ENCODE data around the gene RAB21.
A peak's percentile ranks its signal among the peaks of the same experiment; 100 is the strongest.

Gene RAB21

DNA sequence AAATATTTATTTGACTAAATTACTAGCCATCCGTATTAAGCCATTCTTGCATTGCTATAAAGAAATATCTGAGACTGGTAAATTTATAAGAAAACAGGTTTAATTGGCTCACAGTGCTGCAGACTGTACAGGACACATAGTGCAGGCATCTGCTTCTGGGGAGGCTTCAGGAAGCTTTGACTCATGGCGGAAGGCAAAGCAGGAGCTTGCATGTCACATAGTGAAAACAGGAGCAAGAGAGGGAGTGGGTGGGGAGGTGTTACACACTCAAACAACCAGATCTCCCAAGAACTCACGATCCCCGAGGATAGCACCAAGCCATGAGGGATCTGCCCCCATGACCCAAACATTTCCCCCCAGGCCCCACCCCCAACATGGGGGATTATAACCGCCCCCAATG is 26.7 kb upstream of the RAB21 start:
- FAIRE-seq (no peak), DNase-seq (ENCODE audit: insufficient read length, low spot score) (no peak)
- TF ChIP-seq SPI1 (IDR thresholded peaks at IDR 0.05; ENCODE audit: low read depth, low read length) (no peak), TAF1 (IDR thresholded peaks at IDR 0.05; ENCODE audit: low read depth, low read length) (no peak), POLR2A (IDR thresholded peaks at IDR 0.05; ENCODE audit: low read depth, low read length) (no peak), POLR2AphosphoS5 (IDR thresholded peaks at IDR 0.05; ENCODE audit: low read depth, low read length) (no peak), POU2F2 (IDR thresholded peaks at IDR 0.05; ENCODE audit: low read depth, low read length) (no peak), PAX5 (IDR thresholded peaks at IDR 0.05; ENCODE audit: insufficient read depth, low read length, severe bottlenecking) (no peak)

DNA sequence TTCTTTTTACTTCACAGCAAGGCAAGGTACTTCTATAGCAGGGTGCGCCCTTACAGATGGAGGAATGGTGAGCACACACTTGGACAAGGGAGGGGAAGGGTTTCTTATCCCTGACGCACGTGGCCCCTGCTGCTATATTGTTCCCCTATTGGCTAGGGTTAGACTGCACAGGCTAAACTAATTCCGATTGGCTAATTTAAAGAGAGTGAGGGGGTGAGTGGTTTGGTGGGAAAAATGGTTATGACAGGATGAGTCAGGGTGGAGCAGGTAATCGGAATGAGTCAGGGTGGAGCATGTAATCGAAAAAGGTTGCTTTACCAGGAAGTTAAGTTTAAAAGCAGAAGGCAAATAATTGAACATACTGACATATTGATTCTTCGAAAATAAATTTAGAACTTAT is 23.7 kb upstream of the RAB21 start:
- no peak for TF ChIP-seq SPI1 (IDR thresholded peaks at IDR 0.05; ENCODE audit: low read depth, low read length)
- TF ChIP-seq POLR2A (IDR thresholded peaks at IDR 0.05; ENCODE audit: low read depth, low read length): no peak
- no peak for TF ChIP-seq POU2F2 (IDR thresholded peaks at IDR 0.05; ENCODE audit: low read depth, low read length)
- TF ChIP-seq PAX5 (IDR thresholded peaks at IDR 0.05; ENCODE audit: insufficient read depth, low read length, severe bottlenecking): no peak
- no peak for TF ChIP-seq POLR2AphosphoS5 (IDR thresholded peaks at IDR 0.05; ENCODE audit: low read depth, low read length)
- TF ChIP-seq TAF1 (IDR thresholded peaks at IDR 0.05; ENCODE audit: low read depth, low read length): no peak
- no peak for DNase-seq (ENCODE audit: insufficient read length, low spot score)
- no peak for FAIRE-seq

DNA sequence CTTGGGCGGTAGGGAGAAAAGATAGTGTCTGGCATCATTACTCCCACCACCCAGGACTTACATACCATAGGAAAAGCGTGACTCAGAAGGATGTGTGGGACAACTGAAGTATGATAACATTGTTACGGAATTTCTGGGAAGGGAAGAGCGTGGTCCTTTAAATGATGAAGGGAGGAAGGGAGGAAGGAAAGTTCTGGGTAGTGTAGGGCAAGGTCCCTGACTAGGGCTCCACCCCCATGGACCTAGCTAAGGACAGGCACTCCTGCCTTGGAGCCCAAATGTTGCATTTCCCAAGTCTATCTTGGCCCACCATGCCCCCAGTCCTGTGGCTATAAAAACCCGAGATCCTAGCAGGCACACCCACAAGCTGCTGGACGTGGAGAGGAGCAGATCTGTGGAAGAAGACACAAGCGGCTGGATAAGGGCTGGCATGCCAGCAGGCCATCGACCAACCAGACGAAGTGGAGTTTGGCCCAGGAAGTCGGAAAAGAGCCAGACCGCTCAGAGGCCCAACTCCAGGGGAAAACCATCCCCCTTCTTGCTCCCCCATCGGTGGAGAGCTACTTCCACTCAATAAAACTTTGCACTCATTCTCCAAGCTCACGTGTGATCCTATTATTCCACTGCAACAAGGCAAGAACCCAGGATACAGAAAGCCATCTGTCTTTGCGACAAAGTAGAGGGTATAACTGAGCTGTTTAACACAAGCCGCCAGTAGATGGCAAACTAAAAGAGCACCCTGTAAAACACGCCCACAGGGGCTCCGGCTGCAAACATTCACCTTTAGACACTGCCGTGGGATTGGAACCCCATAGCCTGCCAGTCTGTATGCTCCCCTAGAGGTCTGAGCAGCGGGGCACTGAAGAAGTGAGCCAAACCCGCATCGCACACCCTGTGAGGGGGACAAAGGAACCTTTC is 23.0 kb upstream of the RAB21 start:
- TF ChIP-seq POLR2A (IDR thresholded peaks at IDR 0.05; ENCODE audit: low read depth, low read length) (no peak), POLR2AphosphoS5 (IDR thresholded peaks at IDR 0.05; ENCODE audit: low read depth, low read length) (no peak), TAF1 (IDR thresholded peaks at IDR 0.05; ENCODE audit: low read depth, low read length) (no peak), SPI1 (IDR thresholded peaks at IDR 0.05; ENCODE audit: low read depth, low read length) (no peak)
- FAIRE-seq (no peak), DNase-seq (ENCODE audit: insufficient read length, low spot score) (no peak)

DNA sequence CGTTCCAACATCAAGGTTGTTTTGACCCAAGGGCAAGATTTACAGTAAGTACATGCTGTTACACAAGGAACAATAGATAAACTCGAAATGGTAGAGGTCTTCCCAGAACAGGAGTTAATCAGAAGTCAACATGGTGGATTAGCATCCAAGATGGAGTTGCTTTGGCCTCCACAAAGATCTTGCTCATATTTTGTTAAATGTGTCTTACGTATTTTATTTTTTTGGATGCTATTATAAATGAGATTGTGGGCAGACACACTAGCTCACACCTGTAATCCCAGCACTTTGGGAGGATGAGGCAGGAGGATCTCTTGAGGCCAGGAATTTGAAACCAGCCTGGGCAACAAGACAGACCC is 22.3 kb upstream of the RAB21 start:
- FAIRE-seq: no peak
- no peak for TF ChIP-seq TAF1 (IDR thresholded peaks at IDR 0.05; ENCODE audit: low read depth, low read length)
- TF ChIP-seq PAX5 (IDR thresholded peaks at IDR 0.05; ENCODE audit: insufficient read depth, low read length, severe bottlenecking): no peak
- no peak for DNase-seq (ENCODE audit: insufficient read length, low spot score)

DNA sequence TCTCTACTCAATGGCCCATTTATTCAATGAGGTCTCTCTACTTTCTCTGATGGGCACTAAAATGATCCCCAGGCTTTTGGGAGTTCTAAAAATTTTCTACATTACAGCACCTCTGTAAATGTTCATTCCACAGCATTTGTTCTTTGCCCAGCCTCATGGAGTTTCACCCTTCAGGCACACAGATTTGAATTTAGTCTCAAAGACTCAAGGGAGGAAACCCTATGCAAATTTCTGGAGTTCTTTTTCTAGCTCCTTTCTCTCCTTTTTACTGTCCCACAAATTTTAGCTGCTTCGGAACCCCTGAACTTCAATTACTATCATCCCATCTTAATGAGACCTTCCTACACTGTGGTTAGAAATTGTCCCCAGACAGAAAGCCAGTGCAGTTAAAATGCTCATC is 17.5 kb upstream of the RAB21 start:
- DNase-seq (ENCODE audit: insufficient read length, low spot score) (no peak), FAIRE-seq (no peak)
- no peak for TF ChIP-seq POLR2A (IDR thresholded peaks at IDR 0.05; ENCODE audit: low read depth, low read length)
- no peak for TF ChIP-seq SPI1 (IDR thresholded peaks at IDR 0.05; ENCODE audit: low read depth, low read length)

DNA sequence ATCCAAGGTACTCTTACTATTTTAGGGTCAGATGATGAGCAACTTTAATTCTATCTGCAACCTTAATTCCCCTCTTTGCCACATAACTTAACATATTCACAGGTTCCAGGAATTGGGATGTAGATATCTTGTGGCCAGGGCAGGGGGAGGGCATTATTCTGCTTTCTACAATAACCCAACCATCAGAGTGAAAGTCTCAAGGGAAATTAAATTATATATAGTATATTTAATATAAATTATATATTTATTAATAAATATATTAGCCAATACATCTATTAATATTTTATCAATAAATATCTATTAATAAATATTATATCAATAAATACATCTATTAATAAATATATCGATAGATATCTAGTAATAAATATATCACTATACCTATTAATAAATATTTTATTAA is 11.7 kb upstream of the RAB21 start:
- no peak for TF ChIP-seq POU2F2 (IDR thresholded peaks at IDR 0.05; ENCODE audit: low read depth, low read length)
- no peak for TF ChIP-seq POLR2A (IDR thresholded peaks at IDR 0.05; ENCODE audit: low read depth, low read length)
- TF ChIP-seq PAX5 (IDR thresholded peaks at IDR 0.05; ENCODE audit: insufficient read depth, low read length, severe bottlenecking): no peak
- no peak for TF ChIP-seq TAF1 (IDR thresholded peaks at IDR 0.05; ENCODE audit: low read depth, low read length)
- TF ChIP-seq POLR2AphosphoS5 (IDR thresholded peaks at IDR 0.05; ENCODE audit: low read depth, low read length): no peak
- TF ChIP-seq SPI1 (IDR thresholded peaks at IDR 0.05; ENCODE audit: low read depth, low read length): no peak
- no peak for DNase-seq (ENCODE audit: insufficient read length, low spot score)
- FAIRE-seq: no peak

DNA sequence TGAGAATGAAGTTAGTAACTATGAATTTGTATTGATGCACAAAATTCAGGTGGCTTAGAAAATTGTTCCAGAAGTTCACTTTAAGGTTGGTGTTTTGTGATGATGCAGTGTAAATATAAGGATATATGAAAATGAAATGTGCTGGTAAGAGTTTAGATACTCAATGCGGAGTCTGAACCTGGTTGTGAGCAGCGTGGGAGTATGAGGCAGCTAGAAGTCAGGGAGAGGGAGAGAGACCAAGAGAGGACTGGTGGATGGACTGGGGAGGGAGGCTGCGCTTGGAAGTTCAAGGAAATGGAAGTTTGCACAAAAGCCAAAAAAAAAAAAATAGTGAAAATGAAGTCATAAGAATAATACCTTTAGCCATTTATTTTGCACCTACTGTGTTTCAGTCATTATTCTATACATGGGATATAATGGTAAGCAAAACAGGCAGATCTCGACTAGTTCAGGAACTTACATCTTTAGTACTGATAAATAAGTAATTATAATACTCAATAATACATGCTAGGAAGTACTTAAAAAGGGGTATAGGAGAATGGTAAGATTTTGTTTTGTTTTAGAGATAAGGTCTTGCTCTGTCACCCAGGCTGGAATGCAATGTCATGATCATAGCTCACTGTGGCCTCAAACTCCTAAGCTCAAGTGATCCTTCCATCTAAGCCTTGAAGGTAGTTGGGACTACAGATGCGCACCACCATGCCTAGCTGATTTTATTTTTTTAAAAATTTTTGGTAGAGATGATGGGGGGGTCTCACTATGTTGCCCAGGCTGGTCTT is 10.0 kb upstream of the RAB21 start:
- FAIRE-seq: no peak
- TF ChIP-seq POLR2AphosphoS5 (IDR thresholded peaks at IDR 0.05; ENCODE audit: low read depth, low read length): no peak
- no peak for TF ChIP-seq POU2F2 (IDR thresholded peaks at IDR 0.05; ENCODE audit: low read depth, low read length)
- no peak for TF ChIP-seq PAX5 (IDR thresholded peaks at IDR 0.05; ENCODE audit: insufficient read depth, low read length, severe bottlenecking)
- TF ChIP-seq TAF1 (IDR thresholded peaks at IDR 0.05; ENCODE audit: low read depth, low read length): no peak
- TF ChIP-seq SPI1 (IDR thresholded peaks at IDR 0.05; ENCODE audit: low read depth, low read length): no peak
- no peak for TF ChIP-seq POLR2A (IDR thresholded peaks at IDR 0.05; ENCODE audit: low read depth, low read length)
- DNase-seq (ENCODE audit: insufficient read length, low spot score): no peak

DNA sequence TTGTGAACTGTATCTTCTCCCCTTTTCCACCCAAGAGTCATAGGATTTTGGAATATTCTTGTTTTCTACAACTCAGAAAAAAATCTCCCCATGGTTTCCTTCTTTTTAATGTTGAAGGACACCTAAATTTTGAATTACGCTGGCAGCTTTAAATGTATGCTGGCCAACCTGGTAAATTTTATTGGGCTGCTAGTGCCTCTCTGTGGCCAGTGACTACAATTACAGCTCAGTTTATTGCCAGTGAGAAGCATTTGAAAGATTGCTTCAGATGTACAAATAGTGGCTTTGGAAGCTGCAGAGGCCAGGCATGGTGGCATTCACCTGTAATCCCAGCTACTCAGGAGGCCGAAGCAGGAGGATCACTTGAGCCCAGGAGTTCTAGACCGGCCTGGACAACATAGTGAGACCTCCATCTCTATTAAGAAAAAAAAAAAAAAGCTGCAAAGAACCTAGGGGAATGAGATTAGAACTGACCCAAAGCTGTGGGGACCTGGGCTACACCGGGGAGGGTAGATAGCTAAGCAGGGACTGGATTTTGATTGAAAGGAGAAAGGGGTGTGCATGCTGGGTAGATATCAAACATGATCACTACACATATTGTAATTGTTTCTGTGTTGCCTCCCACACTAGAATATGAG is 7.6 kb upstream of the RAB21 start:
- DNase-seq (ENCODE audit: insufficient read length, low spot score) (peak; percentile 11), FAIRE-seq (peak; percentile 80)
- TF ChIP-seq POLR2AphosphoS5 (IDR thresholded peaks at IDR 0.05; ENCODE audit: low read depth, low read length) (no peak), SPI1 (IDR thresholded peaks at IDR 0.05; ENCODE audit: low read depth, low read length) (no peak), POU2F2 (IDR thresholded peaks at IDR 0.05; ENCODE audit: low read depth, low read length) (no peak), TAF1 (IDR thresholded peaks at IDR 0.05; ENCODE audit: low read depth, low read length) (no peak), POLR2A (IDR thresholded peaks at IDR 0.05; ENCODE audit: low read depth, low read length) (no peak), PAX5 (IDR thresholded peaks at IDR 0.05; ENCODE audit: insufficient read depth, low read length, severe bottlenecking) (no peak)

DNA sequence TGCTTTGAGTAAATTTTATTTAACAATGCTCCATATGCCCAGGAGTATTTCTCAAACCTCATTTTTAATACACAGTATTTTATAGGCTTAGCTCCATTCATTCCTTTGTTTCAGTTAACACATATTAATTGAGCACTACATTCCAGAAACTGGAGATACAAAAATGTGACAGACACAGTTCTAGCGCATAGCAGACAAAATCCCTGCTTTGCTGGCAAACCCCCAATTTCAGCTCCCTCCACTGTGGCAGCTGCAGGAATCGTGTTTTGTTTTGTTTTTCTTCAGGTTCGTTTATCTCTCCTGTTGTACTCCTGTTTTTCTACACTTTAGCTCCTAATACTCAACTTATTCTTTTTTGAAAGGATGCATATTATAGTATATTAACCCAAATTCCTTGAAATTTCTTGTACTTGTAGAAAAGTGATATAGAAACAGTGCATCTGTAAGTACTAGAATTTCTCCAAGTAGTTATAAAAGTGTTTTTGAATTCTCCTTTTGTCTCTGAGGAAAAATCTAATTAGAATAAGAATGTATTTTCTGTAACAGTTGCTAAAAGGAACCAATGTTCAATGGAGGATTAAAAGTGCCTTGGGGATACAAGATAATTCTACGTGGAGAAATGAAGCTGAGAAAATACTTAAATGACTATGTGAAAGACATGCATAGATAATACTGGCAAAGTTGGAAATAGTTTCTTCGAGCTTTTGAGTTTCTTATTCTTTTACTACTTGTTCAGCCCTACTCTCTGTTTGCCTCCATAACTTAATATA is 6.4 kb upstream of the RAB21 start:
- DNase-seq (ENCODE audit: insufficient read length, low spot score) (no peak), FAIRE-seq (no peak)
- TF ChIP-seq POU2F2 (IDR thresholded peaks at IDR 0.05; ENCODE audit: low read depth, low read length) (no peak), TAF1 (IDR thresholded peaks at IDR 0.05; ENCODE audit: low read depth, low read length) (no peak), SPI1 (IDR thresholded peaks at IDR 0.05; ENCODE audit: low read depth, low read length) (no peak), POLR2A (IDR thresholded peaks at IDR 0.05; ENCODE audit: low read depth, low read length) (no peak), POLR2AphosphoS5 (IDR thresholded peaks at IDR 0.05; ENCODE audit: low read depth, low read length) (no peak), PAX5 (IDR thresholded peaks at IDR 0.05; ENCODE audit: insufficient read depth, low read length, severe bottlenecking) (no peak)
